ENCODE measurements around the gene ADCY1.

- no peak for TF ChIP-seq EZH2phosphoT487 (IDR thresholded peaks at IDR 0.05; ENCODE audit: borderline replicate concordance, low read length)
- TF ChIP-seq CTCF (conservative IDR thresholded peaks at IDR 0.05; ENCODE audit: low read depth, low read length) = no peak
- no peak for TF ChIP-seq EZH2 (IDR thresholded peaks at IDR 0.05; ENCODE audit: low read length, unreplicated experiment)
Measured at GRCh38 chr7:45525057-45525456, 49.1 kb upstream of the ADCY1 start.

Data from PC-3 (cell line).